ENCODE results near the gene SNPH.

- TF ChIP-seq CTCF (conservative IDR thresholded peaks at IDR 0.05; ENCODE audit: low read depth, low read length) (no peak), EZH2 (IDR thresholded peaks at IDR 0.05; ENCODE audit: low read length, unreplicated experiment) (no peak)
Measured at GRCh38 chr20:1326031-1326930, 60.2 kb downstream of the SNPH start.
